Inferior parietal cortex (tissue), 1 donor: ENCODE results near the gene BTN3A1.

ENCODE experiments used
- DNase-seq: peaks from one replicate; pipeline ENCODE4 v3.0.0-alpha.2; 2016; ENCODE audit errors: extremely low spot score

The BTN3A1 gene

DNA sequence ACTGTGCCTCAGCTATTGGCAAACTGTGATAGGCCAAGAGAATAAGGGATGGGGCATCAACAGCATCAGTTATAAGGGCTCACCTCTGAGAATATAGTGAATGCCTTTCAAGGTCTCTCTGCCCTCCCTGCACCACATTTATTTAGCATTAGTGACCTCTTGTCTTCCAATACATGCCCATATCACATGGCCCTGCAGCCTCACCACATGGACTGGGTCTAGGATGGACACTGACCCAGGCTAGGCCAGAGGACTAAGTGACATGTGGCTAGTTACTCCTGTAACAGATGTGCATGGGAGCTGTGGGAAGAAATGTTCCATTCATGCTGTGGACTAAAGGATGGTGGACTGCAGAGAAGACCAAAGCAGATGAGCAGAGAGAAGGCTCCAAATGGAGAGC is 22.3 kb upstream of the BTN3A1 start:
- no peak for DNase-seq

DNA sequence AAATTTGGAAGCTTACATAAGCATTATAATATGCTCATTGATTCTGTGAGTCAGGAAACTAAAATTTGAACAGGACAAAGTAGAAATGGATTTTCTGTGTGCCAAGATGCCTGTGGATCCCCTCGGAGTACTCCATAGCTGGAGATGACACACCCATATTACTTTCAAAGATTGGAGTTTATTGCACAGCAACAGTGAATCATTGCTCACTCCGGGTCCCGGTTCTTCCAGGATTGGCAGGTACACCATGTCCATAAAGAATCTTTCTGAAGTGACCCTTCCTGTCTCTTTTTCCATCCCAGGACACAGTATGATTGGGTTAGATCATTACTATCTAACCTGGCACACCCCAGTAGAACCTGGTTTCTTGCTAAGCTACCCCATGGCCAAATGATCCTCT is 21.8 kb upstream of the BTN3A1 start:
- no peak for DNase-seq

DNA sequence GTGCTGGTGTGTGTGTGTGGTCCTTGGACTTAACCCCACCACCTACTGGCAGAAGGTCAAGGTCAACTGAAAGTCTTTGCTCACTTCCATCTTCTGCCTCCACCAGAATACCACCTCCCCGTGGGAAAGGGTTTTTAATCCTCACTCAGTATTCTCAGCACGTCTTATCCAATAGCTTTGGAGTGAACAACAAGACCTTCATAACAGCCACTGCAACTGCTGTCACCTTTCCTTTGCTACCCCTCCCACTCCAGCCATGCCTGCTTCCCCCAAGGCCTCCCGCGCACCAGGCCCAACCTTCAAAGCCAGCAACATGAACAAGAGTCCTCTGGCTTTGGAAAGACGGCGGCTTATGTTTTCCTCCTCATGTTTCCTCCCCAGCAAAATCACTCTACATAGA is 20.0 kb upstream of the BTN3A1 start:
- DNase-seq, result no peak

DNA sequence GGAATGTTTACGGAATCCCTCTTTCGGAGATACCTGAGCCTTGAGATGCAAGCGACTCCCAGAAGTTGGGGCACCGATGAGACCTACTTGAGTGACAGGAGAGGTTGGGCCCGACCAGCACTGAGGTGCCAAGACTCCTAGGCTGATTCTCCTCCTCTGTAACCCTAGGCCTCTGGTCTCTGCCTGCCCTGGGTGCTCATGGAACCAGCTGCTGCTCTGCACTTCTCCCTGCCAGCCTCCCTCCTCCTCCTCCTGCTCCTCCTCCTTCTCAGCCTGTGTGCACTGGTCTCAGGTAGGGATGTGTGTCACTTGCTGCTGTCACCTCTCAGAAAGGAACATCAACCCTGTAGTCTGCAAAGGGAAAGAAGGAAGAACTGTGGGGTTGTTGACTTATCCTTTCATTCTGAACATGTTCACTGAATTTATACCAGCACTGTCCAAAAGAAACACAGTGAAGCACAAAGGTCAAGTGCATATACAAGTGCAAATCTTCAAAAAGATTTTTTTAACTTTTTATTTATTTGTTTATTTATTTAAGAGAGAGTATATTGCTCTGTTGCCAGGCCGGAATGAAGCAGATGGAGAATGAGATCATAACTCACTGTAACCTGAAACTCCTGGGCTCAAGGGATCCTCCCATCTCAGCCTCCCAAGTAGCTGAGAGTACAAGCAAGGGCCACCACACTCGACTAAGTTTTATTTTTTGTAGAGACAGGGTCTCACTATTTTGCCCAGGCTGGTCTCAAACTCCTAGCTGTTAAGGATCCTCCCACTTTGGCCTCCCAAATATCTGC is 18.3 kb upstream of the BTN3A1 start:
- no peak for DNase-seq

DNA sequence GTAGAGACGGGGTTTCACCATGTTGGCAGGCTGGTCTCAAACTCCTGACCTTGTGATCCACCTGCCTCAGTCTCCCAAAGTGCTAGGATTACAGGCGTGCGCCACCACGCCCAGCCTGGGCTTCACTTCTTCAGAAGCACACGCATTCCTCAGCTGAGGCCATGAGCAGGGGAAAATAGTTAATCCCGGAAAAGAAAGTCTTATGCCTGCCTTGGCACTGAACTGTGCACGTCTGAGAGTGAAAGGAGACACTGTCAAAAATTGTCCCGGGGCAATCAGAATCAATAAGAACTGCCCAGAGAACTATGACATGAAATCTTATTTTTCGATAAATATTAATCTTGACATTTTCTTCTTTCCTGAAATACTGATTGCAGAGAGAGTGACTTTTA is 16.3 kb upstream of the BTN3A1 start:
- no peak for DNase-seq

- no peak for DNase-seq
Measured at GRCh38 chr6:26387565-26387964, 14.5 kb upstream of the BTN3A1 start.

DNA sequence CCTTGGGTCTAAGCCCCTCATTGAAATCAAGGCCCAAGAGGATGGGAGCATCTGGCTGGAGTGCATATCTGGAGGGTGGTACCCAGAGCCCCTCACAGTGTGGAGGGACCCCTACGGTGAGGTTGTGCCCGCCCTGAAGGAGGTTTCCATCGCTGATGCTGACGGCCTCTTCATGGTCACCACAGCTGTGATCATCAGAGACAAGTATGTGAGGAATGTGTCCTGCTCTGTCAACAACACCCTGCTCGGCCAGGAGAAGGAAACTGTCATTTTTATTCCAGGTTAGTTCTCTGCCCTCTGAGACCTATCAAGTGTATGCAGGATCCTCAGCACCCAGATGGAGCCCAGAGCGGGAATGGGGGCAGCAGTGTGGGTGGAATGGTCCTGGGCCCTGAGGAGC is 14.1 kb upstream of the BTN3A1 start:
- no peak for DNase-seq

DNA sequence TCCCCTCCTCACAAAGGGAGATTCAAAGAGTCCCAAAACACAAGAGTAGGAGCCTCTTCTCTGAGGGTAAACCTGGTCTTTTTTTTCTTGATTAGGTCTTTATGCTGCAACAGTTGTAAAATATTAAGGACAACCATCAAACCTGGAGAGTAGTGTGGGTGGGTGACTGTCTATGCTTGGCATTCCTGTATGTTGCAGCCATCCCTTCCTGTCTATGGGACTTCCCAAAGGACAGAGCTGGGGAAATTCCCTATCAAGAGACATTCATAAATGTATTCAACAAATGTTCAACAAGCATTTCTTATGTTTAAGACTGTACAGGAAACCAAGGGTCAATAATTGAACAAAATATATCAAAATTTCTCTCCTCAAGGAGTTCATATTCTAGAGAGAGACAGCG is 13.6 kb upstream of the BTN3A1 start:
- DNase-seq, result no peak

DNA sequence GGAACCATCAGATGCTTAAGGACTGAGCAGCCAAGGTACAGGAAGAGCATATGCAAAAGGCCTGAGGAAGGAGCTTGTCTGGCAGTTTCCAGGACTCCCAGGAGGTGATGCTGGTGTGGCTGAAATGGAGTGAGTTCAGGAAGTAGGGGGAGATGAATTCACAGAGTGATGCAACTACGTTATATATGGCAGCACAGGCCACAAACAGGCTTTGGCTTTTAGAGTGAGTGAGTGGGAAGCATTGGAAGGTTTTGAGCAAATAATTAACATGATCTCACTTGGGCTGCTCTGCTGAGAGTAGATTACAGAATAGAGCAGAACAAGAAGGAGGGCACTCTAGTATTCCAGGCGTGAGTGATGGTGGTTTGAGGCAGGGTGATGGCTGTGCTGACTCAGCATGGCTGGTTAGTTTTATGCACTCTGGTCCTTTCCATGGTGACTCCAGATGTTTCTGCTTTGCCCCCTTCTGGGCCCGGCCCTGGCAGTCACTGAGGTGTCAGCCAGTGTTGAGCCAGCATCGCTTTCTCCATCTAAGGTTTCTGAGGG is 12.7 kb upstream of the BTN3A1 start:
- DNase-seq, result no peak

- DNase-seq, result no peak
Measured at GRCh38 chr6:26390531-26390930, 11.5 kb upstream of the BTN3A1 start.

DNA sequence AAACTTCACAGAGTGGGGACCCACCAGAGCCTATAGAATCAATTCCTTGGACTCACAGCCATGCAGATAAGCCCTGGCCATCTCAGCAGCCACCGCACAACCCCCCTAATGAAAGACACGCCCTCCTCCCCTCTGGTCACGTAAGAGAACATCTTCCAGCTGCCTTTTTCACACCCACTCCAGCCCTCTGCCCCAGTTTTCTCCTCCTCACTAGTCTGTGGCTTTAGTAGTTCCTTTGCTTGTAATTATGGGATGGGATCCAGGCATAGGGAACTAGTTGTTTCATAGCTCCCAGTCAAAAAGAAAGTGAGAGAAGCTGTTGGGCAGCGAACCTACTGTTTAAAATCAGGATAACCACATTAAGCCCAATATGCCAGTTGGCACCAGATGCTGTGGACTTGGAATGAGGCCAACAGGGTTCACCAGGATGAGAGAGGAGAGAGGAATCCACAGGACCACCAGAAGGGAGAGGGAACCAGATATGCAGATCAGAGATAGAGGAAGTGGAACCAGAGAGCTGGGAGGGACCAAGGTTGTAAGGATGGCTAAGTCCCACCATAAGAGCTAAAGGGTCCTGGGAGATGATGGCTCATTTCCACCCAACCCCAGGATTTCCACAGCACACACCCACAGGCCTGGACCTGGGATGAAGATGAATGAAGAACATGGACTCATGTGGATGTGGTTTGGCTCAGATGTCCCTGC is 9.0 kb upstream of the BTN3A1 start:
- no peak for DNase-seq

DNA sequence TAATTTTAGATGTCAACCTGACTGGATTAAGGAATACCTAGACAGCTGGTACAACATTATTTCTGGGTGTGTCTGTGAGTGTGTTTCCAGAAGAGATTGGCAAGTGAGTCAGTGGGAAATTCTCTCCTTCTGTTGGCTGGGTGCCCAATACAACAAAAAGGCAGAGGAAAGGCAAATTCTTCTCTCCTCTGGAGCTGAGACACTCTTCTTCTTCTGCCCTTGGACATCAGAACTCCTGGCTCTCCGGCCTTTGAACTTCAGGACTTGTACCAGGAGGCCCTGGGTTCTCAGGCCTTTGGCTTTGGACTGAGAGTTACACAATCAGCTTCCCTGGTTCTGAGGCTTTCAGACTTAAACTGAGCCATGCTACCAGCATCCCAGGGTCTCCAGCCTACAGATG is 7.8 kb upstream of the BTN3A1 start:
- DNase-seq, result no peak

GRCh38 chr6:26398555-26398954 is 3.5 kb upstream of the BTN3A1 start:
- DNase-seq, result no peak

DNA sequence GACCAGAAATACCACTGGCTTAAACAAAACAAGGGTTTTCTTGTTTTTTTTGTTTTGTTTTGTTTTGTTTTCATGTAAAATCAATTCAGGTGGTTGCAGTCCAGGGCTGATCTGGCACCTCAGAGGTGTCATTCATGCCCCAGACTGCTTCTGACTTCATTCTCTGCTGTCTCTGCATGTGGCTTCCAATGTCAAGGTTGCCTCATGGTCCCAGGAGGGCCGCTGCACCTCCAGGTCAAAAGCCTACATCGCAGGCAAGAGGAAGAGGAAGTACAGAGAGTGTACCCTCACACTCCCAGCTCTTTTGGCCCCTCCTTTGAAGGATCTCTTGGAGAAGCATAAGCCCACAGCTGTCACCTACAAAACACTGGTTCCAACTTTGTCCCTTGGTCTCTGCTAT is 1.4 kb upstream of the BTN3A1 start:
- DNase-seq, result no peak

GRCh38 chr6:26401389-26401986 is 587 bp upstream of the BTN3A1 start:
- no peak for DNase-seq

DNA sequence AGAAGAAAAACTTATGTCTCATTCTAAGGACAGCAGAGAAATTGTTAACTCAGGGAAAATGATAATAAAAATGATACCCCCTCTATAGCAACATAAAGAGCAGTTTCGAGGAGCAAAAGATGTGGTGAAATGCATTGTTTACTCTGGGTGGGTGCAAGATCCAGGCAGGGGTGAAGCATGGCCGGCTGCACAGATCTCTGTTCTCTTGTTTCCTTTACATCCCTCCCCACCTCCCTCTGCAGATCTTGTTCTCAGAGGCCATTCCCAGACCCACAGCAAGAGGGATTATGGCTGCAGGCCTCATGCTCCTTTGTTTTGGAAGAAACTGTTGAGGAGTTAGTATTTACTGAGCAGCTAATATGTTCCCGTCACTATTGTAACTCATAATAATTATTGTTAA is 1.8 kb downstream of the BTN3A1 start:
- no peak for DNase-seq

GRCh38 chr6:26404546-26404945 is 2.5 kb downstream of the BTN3A1 start:
- DNase-seq, result no peak

DNA sequence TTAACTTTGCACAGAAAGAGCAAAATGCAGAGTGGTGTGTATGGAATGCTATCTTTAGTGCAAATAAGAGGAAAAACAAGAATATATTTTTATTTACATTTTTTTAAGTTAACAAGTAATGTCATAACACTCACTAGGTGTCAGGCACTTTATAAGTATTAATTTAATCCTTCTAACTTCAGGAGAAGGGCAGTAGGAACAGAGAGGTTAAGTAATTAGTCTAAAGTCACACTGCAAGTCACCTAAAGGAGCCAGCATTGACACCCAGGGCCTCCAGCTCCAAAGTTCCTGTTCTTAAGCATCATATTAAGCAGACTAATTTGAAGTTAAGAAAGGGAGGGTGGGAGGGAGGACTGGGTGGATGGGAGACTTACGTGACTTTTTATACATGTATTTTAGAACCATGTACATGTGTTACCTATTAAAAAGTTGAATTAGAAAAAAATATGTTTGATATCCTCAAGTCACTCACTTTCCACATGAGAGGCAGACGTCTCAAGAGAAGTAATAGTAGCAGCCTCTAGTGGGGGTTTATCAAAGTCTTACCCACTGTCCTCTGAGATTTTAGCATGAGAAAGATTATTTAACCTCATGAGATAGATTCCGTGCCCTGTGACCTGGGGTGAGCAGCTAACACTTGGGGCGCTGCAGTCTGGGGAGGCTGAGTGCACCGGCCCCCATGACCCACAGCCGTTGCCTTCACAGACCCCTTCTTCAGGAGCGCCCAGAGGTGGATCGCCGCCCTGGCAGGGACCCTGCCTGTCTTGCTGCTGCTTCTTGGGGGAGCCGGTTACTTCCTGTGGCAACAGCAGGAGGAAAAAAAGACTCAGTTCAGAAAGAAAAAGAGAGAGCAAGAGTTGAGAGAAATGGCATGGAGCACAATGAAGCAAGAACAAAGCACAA is 7.0 kb downstream of the BTN3A1 start:
- no peak for DNase-seq

DNA sequence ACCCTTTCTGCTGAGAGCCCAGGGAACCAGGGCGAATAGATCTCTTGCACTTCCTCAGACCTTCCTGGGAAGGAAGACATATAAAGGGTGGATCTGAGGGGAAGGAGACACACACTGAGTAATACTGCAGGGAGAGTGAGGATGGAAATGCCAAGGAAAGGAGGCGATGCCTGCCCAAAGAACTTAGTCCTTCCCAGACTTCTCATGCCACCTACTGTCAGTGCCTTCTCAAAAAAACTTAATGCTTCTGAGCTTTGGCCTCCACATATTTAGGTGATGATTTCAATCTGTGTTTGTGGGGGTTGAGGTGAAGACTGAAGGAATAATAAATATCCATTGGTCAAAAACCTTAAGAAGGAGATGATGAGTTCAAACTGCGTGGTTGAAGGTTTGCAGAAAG is 9.7 kb downstream of the BTN3A1 start:
- DNase-seq, result no peak

DNA sequence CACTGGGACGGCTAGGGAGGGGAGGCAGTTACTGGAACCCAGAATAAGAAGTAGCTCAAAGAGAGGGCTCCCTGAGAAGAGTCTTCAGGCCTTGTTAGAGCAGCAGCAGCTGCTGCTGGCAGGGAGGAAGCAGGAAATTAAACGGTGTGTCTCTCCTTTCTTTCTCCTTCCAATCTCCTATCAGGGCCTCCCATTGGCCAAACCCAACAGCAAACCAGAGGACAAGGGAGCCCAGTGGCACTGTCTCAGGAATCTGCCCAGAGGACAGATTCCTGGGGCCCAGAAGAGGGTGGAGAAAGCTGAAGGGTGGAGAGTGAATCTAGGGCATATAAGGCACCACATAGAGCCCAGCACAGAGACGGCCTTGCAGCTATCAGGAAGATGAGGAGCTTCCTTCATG is 10.2 kb downstream of the BTN3A1 start:
- DNase-seq, result no peak

GRCh38 chr6:26412954-26413353 is 10.9 kb downstream of the BTN3A1 start:
- DNase-seq, result no peak

DNA sequence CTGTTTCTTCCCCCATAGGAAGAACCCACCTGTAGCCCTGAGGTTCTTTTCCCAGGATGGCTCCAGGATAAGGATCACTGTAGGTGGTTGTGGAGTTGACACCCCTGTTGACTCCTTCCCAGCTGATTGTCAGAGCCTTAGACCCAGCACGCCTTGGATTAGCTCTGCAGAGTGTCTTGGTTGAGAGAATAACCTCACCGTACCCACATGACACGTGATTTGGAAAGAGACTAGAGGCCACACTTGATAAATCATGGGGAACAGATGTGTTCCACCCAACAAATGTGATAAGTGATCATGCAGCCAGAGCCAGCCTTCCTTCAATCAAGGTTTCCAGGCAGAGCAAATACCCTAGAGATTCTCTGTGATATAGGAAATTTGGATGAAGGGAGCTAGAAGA is 12.2 kb downstream of the BTN3A1 start:
- no peak for DNase-seq
